Medulla oblongata (tissue), 1 donor: ENCODE results near the gene METTL25.

Source experiments
- DNase-seq: peaks from one replicate; pipeline ENCODE4 v3.0.0-alpha.2; 2015; ENCODE audit errors: extremely low spot score

METTL25 gene

DNA sequence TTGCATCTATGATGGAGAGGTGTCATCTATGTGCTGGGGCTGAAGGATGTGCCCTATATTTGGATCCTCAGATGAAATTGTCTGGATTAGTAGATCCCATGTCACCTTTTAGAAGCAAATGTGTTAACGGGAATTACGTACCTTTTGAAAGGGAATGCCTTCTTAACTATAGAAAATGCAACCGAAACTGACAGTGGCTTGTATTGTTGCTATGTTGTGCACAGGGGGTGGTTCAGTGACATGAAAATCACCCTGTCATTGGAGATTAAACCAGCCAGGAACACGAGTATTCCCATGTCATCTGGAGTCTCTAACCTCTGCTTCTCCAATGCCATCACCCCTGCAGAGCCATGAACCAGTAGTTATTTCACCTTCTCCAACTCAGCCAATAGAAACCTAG, 110.2 kb downstream of the METTL25 start:
- DNase-seq: no peak

DNA sequence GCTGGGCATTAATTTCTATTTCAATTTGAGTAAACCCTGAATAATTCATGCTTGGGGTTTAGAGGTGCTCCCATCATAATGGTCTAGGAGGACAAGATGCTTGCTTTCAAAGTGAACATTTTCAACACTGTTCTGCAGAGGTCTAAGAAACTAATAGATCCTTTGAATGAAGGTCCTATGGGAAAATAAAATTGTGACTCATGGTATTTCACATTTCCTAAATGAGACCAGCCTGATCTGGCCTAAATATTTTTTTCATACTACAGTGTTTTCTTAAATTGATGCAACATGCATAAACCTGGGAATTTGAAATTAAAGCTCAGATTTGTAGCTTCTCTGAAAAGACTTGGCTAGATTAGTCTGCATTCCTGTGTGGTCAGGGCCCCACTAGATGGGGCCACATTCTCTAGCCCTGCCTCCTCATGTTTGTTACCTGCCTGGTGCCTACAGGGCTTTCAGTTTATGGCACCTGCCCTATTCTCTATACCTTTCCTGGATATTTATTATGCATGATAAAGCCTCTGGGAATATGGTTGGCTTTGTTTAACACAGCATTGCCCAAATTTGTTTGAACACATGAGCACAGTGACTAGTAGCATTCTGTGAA, 112.7 kb downstream of the METTL25 start:
- DNase-seq: no peak

DNA sequence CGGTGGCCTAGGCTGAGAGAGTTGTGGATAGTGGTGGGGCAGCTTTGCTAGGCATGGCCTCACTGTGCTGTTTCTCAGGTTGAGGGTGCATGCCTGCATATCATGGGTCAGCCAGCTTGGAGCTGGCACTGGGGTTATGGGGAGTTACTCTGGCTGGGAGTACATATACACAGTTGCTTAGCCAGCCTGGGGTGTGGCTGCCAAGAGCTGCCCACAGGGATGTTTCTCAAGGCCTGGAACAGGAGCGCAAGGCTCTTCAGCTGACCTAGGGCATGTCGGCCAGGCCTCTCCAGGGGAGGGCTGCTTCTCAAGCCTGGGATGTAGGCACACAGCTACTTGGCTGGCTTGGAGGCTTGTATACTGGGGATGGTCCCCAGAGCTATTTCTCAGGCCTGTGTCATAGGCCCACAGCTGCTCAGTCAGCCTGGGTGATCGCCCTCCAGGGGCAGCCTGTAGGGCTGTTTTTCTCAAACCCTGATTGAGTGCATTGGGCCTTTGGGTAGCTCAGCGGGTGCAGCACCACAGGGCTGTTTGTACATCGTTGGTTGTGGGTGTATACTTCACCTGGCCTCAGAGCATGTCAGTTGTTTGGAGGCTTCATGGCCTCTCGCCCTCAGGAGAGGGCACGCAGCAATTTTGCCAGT, 114.9 kb downstream of the METTL25 start:
- DNase-seq: no peak

DNA sequence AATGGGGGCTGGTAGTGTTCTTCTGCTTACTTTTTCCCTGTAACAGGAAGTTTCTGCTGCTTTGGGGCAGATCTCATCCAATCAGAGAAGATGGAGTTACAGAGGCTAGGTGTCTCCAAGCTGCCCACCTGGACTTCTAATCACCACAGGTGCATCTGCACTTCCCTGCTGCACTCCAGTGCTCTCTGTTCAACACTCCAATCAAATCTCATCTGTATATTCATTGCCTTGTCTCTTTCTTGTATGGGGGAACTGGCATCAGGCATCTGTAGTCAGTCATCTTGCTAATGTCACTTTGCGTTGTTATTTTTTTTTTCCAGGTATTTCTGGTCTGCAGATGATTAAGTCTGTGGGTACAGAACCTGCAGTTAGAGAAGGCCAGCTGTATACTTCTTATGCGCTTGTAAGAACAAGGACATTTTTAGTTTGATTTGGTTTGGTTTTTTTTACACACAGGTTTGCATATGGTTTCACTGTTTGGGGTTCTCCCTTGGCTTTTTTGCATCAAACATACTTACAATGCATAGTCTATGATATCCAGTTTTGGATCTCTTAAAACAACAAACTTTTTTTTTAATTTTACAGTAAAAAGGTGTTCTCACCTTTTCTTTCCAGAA, 116.0 kb downstream of the METTL25 start:
- no peak for DNase-seq

DNA sequence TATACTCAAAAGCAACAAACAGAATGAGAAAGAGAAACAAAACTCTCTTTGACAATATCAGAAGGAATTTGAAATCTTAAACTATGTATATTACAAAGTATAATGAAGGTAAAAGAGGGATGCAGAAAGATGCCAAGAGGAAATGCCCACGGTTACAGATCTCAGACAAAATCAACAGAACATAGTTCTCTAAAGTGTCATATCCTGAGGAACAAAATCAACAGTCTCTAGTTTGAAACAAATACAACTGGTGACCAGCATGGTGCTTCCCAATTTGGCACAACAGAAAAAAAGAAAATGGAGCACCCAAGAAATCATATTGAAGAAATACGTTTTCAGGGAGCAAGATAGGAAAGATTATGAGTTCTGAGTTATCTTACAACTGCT, 116.5 kb downstream of the METTL25 start:
- DNase-seq: no peak

DNA sequence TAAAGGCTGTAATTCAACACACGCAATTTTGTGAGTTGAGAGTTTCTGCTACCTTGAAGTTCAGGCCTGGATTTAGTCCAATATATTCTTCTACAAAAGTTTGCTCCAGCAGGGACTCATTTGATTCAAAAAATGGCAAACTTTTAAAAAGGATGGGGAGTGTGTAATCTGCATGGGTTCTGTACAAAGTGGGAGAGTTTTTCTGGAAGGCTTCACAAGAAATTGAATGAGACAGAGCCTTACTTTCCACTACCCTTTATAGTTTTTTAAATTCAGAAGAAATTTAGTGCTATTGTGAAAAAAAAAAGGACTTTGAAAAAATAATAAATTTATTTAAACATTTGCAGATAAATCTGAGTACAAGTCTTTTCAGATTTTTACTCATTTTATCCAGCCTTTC, 116.9 kb downstream of the METTL25 start:
- no peak for DNase-seq

DNA sequence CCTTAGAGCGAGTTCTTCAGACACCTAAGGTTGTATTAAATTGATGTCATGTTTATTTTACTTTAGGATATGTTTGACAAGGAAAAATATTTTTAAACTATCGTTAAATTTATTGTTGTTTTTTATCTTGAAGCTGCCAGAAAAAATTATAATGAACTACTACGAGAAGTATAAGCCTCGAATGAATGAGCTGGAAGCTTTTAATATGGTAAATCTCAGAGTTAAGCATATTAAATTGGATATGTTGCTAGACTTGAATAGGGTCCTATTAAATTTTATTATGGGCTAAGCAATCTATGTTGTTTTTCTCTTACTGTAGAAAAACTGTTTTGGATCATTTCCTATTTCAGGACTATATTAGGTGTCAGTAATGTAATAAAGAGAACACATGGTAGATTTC, 118.2 kb downstream of the METTL25 start:
- DNase-seq: no peak

DNA sequence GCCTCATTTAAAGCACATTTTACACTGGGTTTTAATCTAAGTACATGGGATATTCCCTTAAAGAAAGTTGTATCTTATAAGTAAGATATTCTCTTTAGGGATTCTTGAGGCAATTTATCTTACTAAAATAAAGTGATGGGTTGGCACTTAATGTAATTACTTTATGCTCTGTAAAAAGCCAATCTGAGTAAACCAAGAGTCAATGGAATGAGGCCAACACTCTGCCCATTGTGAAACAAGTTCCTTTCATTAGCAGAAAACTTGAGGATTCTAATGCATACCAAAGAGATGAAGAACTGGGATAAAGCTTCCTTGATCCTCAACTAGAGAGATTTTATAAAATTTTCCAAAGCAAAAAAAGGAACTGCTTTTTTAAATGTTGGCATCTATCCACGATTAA, 121.2 kb downstream of the METTL25 start:
- DNase-seq: no peak

DNA sequence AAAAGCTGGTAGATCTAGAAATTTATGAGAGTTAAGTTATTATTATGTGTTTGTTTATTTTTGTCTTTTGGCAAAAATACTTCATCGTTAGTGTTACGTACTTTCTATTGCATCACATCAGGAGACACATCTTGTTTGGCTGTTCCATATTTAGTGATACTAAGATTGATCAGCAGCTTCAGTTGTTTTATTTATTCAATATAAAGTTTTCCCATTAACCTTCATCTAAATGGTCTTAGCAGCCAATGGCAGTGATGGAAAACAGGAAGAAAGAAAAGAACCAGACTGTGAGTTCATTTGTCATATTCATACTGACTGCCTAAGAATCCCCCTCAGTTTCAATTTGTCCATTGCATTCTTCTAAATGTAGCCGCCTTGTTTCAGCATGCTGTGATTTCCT, 122.3 kb downstream of the METTL25 start:
- no peak for DNase-seq

DNA sequence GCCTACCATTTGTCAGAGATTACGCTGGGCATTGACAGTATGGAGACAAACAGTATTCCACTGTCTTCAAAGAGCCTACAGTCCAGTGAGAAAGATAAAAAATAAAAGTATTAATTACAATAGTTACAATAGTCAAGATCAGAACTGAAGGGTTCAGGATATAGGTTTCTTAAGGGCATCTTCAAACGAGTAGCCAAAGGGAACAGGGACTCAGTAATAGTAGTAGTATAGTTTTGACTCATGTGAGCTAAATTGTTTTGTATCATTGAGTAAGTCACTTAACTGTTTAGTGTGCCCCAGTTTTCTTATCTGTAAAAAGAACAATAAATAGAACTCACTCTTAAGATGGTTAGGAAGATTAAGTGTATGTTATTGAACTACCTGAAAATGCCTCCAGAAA, 123.6 kb downstream of the METTL25 start:
- DNase-seq: no peak

DNA sequence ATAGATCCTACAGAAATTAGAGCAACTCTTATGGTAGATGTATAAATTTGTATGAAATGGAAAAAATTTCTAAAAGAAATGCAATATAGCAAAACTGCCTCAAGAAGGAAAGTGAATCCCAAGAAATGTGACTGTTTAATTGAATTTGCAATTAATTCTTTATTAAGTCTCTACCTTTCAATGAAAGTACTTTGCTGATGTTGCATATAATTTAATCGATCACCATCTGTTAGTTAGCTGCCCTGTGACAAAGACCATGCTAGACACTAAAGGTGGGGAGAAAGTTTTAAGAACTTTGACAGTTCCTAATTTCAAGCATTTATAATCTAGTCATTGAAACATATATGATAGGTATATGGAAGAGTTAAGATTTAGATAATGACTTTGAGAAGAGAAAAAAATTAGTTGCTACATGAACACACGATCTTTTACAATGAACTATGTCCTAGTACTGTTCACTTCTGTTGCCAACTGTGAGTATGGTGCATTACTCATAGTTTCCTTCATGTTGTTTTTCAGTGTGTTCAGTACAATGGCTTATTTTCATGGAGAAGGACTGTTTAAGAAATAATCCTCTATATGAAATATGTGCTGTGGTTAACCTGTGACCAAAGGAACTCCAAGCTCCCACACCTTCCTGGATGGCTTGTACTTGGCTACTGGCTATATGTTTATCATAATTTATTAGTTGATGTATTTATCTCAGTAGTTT, 128.4 kb downstream of the METTL25 start:
- DNase-seq: no peak

DNA sequence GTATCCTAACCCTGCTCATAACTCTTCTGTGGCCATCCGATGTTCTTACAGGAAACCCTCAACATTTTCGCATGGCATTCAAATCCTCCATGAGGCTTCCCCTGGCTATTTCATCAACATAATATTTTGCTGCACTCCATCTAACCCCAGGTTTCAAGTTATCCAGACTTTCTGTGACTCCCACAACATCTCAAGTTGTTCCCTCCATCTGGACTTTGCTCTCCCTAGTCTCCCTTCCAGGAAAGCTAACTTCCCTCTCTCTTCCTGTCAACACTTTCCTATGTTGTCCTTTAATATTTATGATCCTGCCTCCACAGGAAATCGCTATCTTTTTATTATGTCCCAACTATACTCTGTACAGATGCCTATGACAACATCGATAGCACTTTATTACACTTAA, 146.1 kb downstream of the METTL25 start:
- DNase-seq: no peak

DNA sequence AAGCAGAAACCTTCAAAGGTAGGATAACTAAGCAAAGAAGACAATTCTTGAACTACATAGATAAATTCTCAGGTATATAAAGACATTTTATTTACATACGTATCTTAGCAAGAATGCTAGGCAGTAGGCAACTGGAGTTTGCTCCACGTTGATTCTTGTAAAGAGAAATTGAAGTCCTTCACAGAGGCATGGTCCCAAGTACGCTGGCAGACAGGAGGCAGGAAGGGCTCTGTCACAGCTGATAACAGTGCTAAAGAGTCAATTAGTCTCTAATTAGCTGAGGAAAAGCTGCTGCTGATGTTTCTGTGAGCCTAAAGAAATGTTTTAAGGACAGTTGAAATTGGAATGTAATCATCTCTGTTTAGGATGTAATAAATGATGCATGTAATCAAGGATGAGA, 146.8 kb downstream of the METTL25 start:
- DNase-seq: no peak

DNA sequence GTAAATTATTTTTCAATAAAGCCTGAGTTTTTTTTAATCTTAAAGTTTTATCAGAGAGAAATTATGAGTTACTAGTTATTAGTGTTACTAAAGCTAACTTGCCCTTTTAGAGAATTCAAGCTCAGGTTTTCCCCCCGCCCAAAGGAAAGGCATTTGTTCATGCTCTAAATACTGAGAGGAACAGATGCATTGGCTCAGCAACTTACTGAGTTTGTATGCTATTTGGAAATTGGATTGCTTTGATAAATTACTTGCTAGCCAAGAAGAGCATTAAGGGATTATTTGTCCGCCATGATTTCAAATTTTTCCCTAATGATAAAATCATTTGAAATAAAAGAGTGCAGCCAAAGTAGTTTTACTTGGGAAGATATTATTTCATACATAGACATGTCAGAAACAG, 149.4 kb downstream of the METTL25 start:
- no peak for DNase-seq

DNA sequence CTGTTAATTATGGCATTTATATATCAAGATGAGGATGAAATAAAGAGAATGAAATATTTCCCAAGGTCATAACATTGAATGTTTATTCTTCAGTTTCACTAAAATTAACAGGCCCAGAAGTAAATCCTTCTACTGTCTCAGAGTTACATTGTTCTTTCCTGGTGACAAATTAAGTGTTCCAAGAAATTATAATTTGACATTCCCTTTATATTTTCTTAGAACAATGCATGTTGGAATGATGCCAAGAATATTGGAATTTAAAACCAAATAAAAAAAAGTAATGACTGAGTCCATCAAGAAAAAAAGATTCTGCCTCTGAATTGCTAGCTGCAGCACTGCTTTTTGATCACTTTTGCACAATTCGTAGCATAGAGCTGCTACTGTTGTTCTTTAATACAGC, 152.1 kb downstream of the METTL25 start:
- no peak for DNase-seq

DNA sequence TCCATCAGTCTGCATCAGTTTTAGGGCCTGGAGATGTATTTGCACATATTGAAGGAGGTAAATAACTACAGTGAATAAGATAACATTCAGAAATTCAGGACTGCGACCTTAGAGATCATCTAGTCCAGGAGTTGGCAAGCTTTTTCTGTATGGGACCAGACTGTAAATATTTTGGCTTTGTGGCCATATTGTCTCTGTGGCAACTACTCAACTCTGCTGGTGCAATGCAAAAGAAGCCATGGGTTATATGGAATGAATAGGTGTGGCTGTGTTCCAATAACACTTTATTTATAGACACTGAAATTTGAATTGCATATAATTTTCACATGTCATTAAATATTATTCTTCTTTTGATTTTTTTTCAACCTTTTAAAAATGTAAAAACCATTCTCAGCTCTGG, 156.6 kb downstream of the METTL25 start:
- DNase-seq: no peak

DNA sequence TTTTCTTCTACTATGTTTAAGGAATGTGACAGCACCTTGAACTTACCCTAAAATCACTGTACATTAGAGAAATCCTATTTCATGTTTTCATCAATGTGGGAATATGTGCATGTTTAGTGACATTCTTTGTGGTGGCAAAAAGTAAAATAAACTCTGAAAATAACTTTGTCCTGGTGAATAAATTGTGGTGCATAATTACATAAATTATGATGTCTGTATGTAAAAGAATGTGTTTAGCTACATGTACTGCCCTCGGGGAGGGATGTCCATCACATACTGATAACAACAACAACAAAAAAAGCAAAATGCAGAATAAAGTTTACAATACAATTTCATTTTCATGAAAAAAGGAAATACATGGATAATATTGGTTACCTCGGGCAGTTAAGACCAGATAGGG, 157.3 kb downstream of the METTL25 start:
- no peak for DNase-seq

DNA sequence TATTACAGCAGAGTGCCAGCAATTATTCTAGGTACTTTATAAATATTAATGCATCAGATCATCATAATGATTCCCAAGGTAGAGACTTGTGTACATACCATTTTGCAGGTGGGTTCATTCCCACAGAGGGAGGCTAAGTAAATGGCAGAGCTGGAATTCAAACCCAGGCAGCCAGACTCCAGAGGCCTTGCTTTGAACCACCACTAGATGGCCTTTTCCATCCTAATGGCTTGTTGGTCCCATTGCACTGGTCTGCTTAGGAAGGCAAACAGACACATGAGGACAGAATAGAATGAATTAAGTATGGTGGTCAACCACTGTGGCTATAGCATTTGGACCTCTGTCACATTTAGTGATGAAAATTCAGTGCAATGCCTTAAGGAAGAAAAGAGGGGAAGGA, 158.7 kb downstream of the METTL25 start:
- DNase-seq: peak; percentile 6

DNA sequence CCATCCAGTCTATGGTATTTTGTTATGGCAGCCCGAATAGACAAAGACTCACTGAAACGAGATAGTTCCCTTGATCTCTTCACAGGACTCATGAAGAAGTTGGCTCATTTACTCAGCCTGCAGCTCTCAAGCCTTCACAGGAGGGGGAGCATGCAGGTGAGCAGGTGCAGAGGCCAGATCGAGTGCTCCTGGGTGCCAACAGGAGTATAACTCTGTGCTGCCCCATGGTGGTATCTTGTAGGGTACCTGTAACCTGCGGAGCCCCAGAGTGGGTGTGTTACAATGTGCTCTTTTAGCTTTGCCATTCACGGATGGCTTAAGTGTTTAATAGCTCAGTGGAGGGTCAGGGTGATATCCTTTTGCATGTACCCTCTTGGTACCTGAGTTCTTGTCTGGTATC, 159.5 kb downstream of the METTL25 start:
- DNase-seq: no peak

DNA sequence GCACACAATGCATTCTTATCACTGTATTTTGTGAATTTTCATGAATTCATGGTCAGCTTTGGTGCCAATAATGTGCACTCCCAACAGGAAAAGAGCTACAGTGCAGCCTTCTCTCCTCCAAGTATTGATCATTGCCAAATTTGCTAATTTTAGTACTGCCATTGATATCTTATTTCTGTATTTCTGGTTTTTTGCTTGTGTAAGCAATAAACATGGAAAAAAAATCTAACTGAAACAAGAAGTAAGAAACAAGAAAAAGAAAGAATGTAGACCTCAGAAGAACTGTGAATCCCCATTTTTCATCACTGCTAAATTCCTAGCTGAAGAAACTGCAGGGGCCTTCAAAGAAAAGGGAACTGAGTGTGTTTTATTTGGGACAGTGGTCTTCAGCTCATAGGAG, 161.2 kb downstream of the METTL25 start:
- no peak for DNase-seq

DNA sequence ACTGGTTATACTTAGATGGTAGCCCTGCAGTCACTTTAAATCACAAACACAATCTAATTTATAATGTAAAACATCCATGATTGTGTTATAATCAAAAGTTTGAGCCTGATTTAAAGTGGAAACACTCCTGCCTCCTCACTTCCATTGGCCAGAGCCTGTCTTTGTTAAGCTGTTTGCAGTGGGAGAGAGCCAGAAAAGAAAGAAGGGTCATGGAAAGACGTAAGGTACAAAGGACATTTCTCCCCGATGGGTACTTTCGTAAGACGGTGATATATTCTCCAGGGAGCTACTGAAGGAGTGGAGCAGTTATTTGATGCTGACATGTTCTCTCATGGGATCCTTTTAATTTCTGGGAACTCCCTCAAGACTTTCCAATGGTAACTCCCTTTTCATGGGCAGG, 164.0 kb downstream of the METTL25 start:
- DNase-seq: no peak

DNA sequence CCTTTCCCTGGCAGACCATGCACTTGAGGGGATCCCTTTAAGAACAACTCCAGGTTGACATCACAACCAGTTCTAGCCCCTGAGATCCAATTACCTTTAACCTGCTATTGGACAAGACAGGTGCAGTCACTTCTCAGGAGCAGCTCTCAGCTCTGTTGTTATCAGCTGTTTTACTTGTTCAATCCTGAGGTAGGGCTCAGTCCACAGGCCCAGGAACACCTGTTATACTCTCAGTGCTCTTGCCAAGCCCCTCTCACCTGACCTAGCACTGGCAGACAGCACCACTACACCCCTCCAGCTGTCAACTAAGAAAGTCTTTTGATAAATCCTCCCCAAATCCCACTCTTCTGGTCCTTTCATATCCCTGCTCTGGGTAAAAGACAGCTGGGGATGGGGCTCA, 164.4 kb downstream of the METTL25 start:
- DNase-seq: no peak

DNA sequence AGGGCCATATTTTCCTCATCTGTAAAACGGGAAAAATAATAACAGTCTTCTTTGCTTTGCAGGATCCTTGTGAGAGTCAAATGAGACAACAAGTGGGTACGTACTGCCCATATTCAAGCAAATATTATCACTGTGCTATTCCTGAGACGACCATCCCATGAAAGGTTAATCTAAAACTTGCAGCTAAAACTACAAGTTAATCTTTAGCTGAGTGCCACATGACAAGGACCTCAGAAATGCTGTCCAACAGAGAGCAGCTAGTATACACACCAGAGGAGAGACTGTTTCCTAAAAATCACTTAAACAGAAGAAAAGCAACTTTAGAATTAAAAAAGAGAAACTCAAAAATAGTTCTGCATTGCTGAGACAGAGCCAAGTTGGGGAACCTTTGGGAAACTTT, 165.7 kb downstream of the METTL25 start:
- DNase-seq: peak; percentile 20
